ENCODE results near the gene TMOD3.

The TMOD3 gene

DNA sequence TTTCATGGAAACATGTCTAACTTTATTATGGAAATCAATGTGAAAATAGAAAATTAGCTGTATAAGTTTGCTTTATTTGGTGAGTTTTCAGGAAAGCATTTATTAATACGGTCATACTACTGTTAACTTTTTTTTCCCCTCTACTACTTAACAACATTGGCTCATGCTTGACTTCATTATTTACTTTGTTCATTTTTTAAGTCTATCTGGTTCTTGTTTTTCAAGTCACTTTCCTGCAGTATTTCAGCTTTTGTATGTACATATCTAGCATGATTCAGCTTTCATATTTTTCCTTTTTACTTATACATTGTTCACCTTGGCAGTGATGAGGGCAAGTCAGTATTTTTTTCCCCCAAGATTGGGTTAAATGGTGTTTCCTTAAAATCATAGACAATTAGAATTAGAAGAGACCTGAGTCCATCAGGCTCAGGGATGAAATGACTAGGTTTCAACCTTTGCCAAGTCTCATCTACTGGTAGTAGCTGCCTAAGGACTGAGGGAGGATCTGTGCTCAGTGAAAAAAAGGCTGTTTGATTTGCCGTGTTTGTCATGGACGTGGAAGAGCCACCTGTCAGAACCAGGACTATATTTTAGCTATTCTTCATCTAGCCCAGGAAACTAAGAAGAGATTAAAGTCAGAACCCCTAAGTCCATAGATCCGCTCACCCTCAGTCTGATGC is 15.4 kb downstream of the TMOD3 start:
- Histone ChIP-seq H3K36me3 (ENCODE audit: control insufficient read depth, insufficient read depth, low read length) (no peaks in the 10 kb centered on the region), H3K27ac (ENCODE audit: low read length) (no peak overlapping the region), H3K27me3 (ENCODE audit: control insufficient read depth, insufficient read depth, low read length) (no peaks in the 10 kb centered on the region), H3K4me1 (ENCODE audit: control insufficient read depth, insufficient read depth, low read length) (peaks cover 2% of the 10 kb centered on the region; the same call in 1 of the 2 replicates), H3K4me3 (ENCODE audit: low read length) (no peak overlapping the region), H3K9me3 (ENCODE audit: control insufficient read depth, insufficient read depth, low read length) (no peaks in the 10 kb centered on the region)
- WGBS (ENCODE audit: insufficient coverage, insufficient read length): no CpG with 5 or more reads among the region's 4 CpGs
- DNase-seq (ENCODE audit: low read depth, low spot score): no peak

DNA sequence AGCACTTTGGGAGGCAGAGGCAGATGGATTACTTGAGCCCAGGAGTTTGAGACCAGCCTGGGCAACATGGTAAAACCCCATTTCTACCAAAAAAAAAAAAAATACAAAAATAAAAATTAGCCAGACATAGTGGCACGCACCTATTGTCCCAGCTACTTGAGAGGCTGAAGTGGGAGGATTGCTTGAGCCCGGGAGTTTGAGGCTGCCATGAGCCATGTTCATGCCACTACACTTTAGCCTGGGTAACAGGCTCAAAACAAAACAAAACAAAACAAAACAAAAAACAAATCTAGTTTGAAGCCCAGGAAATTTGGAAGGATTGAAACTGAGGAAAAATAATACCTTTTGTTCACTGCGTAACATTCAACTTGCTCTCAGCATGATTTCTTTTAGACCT is 16.6 kb downstream of the TMOD3 start:
- Histone ChIP-seq H3K27ac (ENCODE audit: low read length) (no peak overlapping the region), H3K36me3 (ENCODE audit: control insufficient read depth, insufficient read depth, low read length) (no peaks in the 10 kb centered on the region), H3K4me1 (ENCODE audit: control insufficient read depth, insufficient read depth, low read length) (peaks cover 2% of the 10 kb centered on the region; the same call in 1 of the 2 replicates), H3K4me3 (ENCODE audit: low read length) (no peak overlapping the region), H3K9me3 (ENCODE audit: control insufficient read depth, insufficient read depth, low read length) (no peaks in the 10 kb centered on the region), H3K27me3 (ENCODE audit: control insufficient read depth, insufficient read depth, low read length) (no peaks in the 10 kb centered on the region)
- no CpG with 5 or more reads among the region's 3 CpGs for WGBS (ENCODE audit: insufficient coverage, insufficient read length)
- no peak for DNase-seq (ENCODE audit: low read depth, low spot score)

DNA sequence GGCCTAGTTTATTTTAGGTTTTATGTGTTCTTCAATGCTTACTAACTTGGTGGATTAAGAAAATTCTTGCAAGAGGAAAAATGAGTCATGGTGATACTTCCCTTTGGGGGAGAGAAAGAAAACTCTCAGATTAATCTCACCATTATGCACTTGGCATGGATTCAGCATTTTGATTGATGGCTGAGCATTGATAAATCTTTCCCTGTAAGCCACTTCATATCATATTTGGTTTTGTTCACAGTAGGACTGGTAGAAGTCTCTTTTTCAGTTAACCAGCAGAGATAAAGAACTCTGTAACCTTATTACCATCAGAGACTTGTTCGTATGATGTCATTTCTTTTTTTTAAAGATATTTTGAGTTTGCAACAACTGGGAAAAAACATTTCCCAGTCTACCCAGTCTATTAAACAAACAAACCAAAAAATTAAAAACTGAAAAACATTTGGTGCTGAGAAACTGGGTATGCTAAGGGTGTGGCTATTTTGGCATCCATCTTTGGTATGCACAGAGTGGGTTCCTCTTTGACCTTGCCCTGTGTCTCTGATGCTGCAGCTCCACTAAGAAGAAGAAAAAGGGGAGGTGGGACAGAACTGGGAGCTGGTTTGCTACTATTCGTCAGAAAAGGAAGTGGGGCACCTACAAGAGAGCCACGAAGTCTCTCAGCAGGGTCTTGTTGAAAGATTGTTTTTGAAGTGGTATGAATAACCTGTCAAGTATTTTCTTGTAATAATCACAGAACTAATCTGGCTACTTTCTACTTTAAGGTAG is 17.2 kb downstream of the TMOD3 start:
- H3K27ac ChIP-seq (ENCODE audit: low read length): no peak overlapping the region
- H3K4me1 ChIP-seq (ENCODE audit: control insufficient read depth, insufficient read depth, low read length): peaks cover 2% of the 10 kb centered on the region; the same call in 1 of the 2 replicates
- no peaks in the 10 kb centered on the region for H3K36me3 ChIP-seq (ENCODE audit: control insufficient read depth, insufficient read depth, low read length)
- no peak overlapping the region for H3K4me3 ChIP-seq (ENCODE audit: low read length)
- DNase-seq (ENCODE audit: low read depth, low spot score): no peak
- WGBS (ENCODE audit: insufficient coverage, insufficient read length): no CpG with 5 or more reads among the region's 3 CpGs
- H3K9me3 ChIP-seq (ENCODE audit: control insufficient read depth, insufficient read depth, low read length): no peaks in the 10 kb centered on the region
- no peaks in the 10 kb centered on the region for H3K27me3 ChIP-seq (ENCODE audit: control insufficient read depth, insufficient read depth, low read length)

DNA sequence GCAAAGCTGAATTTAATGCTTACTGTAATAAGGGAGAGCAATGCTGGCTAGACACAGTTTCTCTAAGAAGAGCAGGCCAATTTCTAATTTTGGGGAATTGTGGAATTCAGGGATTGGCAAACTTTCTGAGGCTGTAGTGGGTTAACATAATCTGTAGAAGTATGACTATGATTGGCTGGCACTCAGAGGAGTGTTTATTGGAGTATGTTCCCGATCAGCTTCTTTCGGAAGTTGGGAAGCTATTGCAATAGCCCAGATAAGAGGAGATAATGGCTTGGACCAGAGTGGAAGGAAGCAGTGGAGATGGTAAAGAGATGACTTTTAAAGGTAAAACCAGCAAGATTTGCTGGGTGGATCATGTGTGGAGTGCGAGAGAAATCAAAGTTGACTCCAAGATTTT is 19.4 kb downstream of the TMOD3 start:
- Histone ChIP-seq H3K27ac (ENCODE audit: low read length) (no peak overlapping the region), H3K27me3 (ENCODE audit: control insufficient read depth, insufficient read depth, low read length) (no peaks in the 10 kb centered on the region), H3K4me3 (ENCODE audit: low read length) (no peak overlapping the region), H3K9me3 (ENCODE audit: control insufficient read depth, insufficient read depth, low read length) (no peaks in the 10 kb centered on the region), H3K4me1 (ENCODE audit: control insufficient read depth, insufficient read depth, low read length) (no peaks in the 10 kb centered on the region), H3K36me3 (ENCODE audit: control insufficient read depth, insufficient read depth, low read length) (no peaks in the 10 kb centered on the region)
- DNase-seq (ENCODE audit: low read depth, low spot score): no peak
- WGBS (ENCODE audit: insufficient coverage, insufficient read length): no CpG with 5 or more reads among the region's 3 CpGs

DNA sequence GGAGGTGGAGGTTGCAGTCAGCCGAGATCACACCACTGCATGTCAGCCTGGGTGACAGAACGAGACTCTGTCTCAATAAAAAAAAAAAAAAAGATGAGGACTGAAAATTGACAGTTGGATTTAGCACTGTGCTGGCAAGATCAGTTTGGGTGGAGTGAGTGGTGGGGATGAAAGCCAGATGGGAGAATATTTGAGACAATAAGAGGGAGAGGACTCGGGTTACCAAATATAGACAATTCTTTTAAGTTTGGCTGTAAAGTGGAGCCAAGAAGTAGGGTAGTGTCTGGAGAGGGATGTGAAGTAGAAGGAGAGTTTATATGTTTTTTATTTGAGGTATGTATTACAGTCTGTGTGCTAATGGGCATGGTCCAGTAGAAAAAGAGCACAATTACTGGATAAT is 20.4 kb downstream of the TMOD3 start:
- no peak overlapping the region for H3K27ac ChIP-seq (ENCODE audit: low read length)
- H3K4me1 ChIP-seq (ENCODE audit: control insufficient read depth, insufficient read depth, low read length): no peaks in the 10 kb centered on the region
- H3K4me3 ChIP-seq (ENCODE audit: low read length): no peak overlapping the region
- WGBS (ENCODE audit: insufficient coverage, insufficient read length): no CpG with 5 or more reads among the region's 3 CpGs
- H3K9me3 ChIP-seq (ENCODE audit: control insufficient read depth, insufficient read depth, low read length): no peaks in the 10 kb centered on the region
- no peaks in the 10 kb centered on the region for H3K36me3 ChIP-seq (ENCODE audit: control insufficient read depth, insufficient read depth, low read length)
- DNase-seq (ENCODE audit: low read depth, low spot score): no peak
- H3K27me3 ChIP-seq (ENCODE audit: control insufficient read depth, insufficient read depth, low read length): no peaks in the 10 kb centered on the region

DNA sequence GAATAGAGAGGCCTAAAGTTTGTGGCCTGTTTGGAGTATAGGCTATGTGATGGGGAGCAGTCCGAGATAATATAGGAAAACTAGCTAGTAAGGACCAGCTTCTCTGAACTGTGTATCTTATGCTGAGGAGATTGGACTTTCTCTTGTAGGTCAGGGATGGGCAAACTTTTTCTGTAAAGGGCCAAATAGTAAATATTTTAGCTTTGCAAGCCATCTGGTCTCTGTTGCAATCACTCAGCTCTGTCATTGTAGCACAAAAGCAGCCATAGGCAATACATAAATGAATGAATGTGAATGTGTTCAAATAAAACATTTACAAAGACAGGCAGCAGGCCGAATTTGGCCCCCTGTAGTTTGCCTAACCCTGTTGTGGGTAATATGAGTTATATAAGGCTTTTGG is 24.5 kb downstream of the TMOD3 start:
- Histone ChIP-seq H3K27me3 (ENCODE audit: control insufficient read depth, insufficient read depth, low read length) (no peaks in the 10 kb centered on the region), H3K36me3 (ENCODE audit: control insufficient read depth, insufficient read depth, low read length) (no peaks in the 10 kb centered on the region), H3K4me1 (ENCODE audit: control insufficient read depth, insufficient read depth, low read length) (peaks cover 2% of the 10 kb centered on the region; the same call in 1 of the 2 replicates), H3K9me3 (ENCODE audit: control insufficient read depth, insufficient read depth, low read length) (no peaks in the 10 kb centered on the region), H3K4me3 (ENCODE audit: low read length) (no peak overlapping the region), H3K27ac (ENCODE audit: low read length) (no peak overlapping the region)
- WGBS (ENCODE audit: insufficient coverage, insufficient read length): no CpG with 5 or more reads among the region's 2 CpGs
- no peak for DNase-seq (ENCODE audit: low read depth, low spot score)

DNA sequence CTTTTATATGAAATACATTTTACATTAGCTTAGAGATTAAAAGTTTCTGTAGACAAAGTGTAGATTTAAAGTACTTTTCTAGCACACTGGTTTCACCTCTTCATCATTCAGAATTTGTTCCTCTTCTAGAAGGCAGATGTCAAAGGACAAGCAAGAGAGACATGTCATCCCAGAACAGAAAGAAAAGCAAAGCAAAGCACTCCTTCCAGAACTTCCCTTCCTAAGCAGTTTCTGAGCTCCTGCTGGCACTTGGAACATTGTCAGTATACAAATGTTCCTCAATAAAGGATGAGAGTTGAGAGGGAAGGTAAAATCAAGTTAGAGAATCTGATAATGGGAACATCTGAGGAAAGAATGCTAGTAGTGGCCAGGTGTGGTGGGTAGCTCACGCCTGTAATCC is 26.2 kb downstream of the TMOD3 start:
- no peak for DNase-seq (ENCODE audit: low read depth, low spot score)
- WGBS (ENCODE audit: insufficient coverage, insufficient read length): no CpG with 5 or more reads among the region's 1 CpG
- H3K4me1 ChIP-seq (ENCODE audit: control insufficient read depth, insufficient read depth, low read length): peaks cover 2% of the 10 kb centered on the region; the same call in 1 of the 2 replicates
- no peaks in the 10 kb centered on the region for H3K9me3 ChIP-seq (ENCODE audit: control insufficient read depth, insufficient read depth, low read length)
- H3K27me3 ChIP-seq (ENCODE audit: control insufficient read depth, insufficient read depth, low read length): no peaks in the 10 kb centered on the region
- no peak overlapping the region for H3K4me3 ChIP-seq (ENCODE audit: low read length)
- H3K36me3 ChIP-seq (ENCODE audit: control insufficient read depth, insufficient read depth, low read length): no peaks in the 10 kb centered on the region
- no peak overlapping the region for H3K27ac ChIP-seq (ENCODE audit: low read length)

DNA sequence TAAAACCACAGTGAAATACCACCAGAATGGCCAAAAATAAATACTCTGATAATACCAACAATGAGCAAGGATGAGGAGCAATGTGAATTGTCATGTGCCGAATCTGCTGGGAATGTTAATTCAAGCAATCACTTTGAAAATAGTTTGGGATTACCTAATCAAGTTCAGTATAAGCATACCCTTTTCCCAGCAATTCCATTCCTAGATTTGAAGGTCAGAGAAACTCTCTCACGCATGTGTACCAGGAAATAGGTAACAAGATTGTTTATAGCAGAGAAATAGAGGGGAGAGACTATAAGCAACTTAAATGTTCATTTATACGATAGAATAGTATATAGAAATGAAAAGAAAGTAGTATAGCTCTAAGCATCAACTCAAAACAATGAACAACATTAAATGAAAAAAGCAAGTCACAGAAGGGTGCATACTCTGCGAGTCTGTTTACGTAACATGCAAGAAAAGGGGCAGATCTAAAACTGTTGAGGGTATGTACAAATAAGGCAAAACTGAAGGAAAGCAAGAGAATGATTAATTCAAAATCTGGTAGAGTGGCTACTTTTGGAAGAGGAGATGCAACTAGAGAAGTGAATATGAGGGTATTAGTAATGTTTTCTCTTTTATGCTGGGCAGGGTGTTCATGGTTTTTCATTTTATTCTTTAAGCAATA is 27.4 kb downstream of the TMOD3 start:
- H3K36me3 ChIP-seq (ENCODE audit: control insufficient read depth, insufficient read depth, low read length): no peaks in the 10 kb centered on the region
- no CpG with 5 or more reads among the region's 5 CpGs for WGBS (ENCODE audit: insufficient coverage, insufficient read length)
- no peak for DNase-seq (ENCODE audit: low read depth, low spot score)
- no peak overlapping the region for H3K27ac ChIP-seq (ENCODE audit: low read length)
- no peaks in the 10 kb centered on the region for H3K9me3 ChIP-seq (ENCODE audit: control insufficient read depth, insufficient read depth, low read length)
- no peaks in the 10 kb centered on the region for H3K27me3 ChIP-seq (ENCODE audit: control insufficient read depth, insufficient read depth, low read length)
- H3K4me3 ChIP-seq (ENCODE audit: low read length): no peak overlapping the region
- peaks cover 2% of the 10 kb centered on the region; the same call in 1 of the 2 replicates for H3K4me1 ChIP-seq (ENCODE audit: control insufficient read depth, insufficient read depth, low read length)

DNA sequence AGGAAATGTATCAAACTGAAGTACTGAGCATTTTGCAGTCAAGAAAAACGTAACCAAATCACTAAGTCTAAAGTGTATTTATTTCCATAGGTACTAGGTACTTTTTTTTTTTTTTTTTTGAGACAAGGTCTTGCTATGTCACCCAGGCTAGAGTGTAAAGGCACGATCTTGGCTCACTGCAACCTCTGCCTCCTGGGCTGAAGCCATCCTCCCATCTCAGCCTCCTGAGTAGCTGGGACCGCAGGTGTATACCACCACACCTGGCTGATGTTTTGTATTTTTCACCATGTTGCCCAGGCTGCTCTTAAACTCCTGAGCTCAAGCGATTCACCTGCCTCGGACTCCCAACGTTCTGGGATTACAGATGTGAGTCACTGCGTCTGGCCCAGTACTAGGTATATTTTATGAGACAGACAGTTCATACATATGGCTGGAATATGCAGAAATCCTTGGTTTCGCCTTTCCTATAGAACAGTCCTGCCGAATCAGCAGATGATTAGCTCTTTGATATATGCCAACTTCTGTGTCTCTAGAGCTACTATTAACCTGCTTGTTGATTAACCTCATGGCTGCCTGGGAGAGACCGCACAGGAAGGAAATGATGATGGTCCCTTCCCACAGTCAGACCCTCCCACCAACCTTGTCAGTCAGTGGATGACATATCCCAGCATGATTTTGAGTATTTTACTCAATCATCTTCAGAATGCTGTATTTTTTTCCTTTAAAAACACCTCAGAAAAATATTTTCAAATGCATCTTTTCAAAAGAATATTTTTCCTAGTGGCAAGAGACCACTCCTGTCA is 32.3 kb downstream of the TMOD3 start:
- Histone ChIP-seq H3K4me1 (ENCODE audit: control insufficient read depth, insufficient read depth, low read length) (no peaks in the 10 kb centered on the region; the same call in 1 of the 2 replicates), H3K36me3 (ENCODE audit: control insufficient read depth, insufficient read depth, low read length) (no peaks in the 10 kb centered on the region), H3K9me3 (ENCODE audit: control insufficient read depth, insufficient read depth, low read length) (no peaks in the 10 kb centered on the region), H3K27me3 (ENCODE audit: control insufficient read depth, insufficient read depth, low read length) (no peaks in the 10 kb centered on the region), H3K27ac (ENCODE audit: low read length) (no peak overlapping the region), H3K4me3 (ENCODE audit: low read length) (no peak overlapping the region)
- WGBS (ENCODE audit: insufficient coverage, insufficient read length): no CpG with 5 or more reads among the region's 10 CpGs
- DNase-seq (ENCODE audit: low read depth, low spot score): no peak

DNA sequence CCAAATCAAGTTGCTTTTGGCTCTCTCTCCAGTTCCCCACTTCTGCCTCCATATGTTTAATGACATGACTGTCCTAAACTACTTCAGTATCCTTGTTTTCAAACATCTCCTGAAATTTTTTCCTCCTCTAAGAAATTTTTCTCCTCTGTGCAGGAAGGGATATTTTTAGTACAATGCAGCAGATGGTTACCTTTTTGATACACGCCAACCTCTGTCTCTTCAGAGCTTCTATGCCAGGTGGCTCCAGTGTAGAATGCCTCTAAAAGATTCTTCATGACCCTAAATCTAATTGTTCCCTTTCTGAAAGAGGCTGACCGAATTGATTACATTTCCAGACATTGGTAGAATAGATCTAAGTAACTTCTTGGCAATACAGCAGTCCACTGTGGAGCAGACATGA is 33.7 kb downstream of the TMOD3 start:
- no peaks in the 10 kb centered on the region for H3K9me3 ChIP-seq (ENCODE audit: control insufficient read depth, insufficient read depth, low read length)
- no peaks in the 10 kb centered on the region; the same call in 1 of the 2 replicates for H3K4me1 ChIP-seq (ENCODE audit: control insufficient read depth, insufficient read depth, low read length)
- H3K27ac ChIP-seq (ENCODE audit: low read length): no peak overlapping the region
- DNase-seq (ENCODE audit: low read depth, low spot score): no peak
- no peaks in the 10 kb centered on the region for H3K27me3 ChIP-seq (ENCODE audit: control insufficient read depth, insufficient read depth, low read length)
- WGBS (ENCODE audit: insufficient coverage, insufficient read length): no CpG with 5 or more reads among the region's 2 CpGs
- H3K4me3 ChIP-seq (ENCODE audit: low read length): no peak overlapping the region
- H3K36me3 ChIP-seq (ENCODE audit: control insufficient read depth, insufficient read depth, low read length): no peaks in the 10 kb centered on the region
